IPS-18c (cell line): Measurements from ENCODE around the gene CC2D2A.

Experiments used
- H3K4me3 ChIP-seq: 2 replicates; pipeline ENCODE4 v1.7.0; 2013; ENCODE audit warnings: low read depth, mild to moderate bottlenecking, low read length, moderate library complexity; ENCODE audit not compliant: insufficient read depth
- H3K9me3 ChIP-seq: one replicate; pipeline ENCODE4 v1.6.1; 2013; ENCODE audit warnings: mild to moderate bottlenecking, low read length, moderate library complexity; ENCODE audit not compliant: control insufficient read depth, insufficient read depth

Gene CC2D2A

GRCh38 chr4:15649914-15650545 lies 180.3 kb downstream of the CC2D2A start:
- H3K9me3 ChIP-seq: no peaks in the 10 kb centered on the region
- H3K4me3 ChIP-seq: no peak overlapping the region
